KMS-11 (cell line): ENCODE data around the gene OCA2.

ENCODE experiments used
- H2AFZ ChIP-seq: fragments of 200-600 bp; sonication (generic); 2 replicates; pipeline ENCODE4 v1.6.1; 2016; ENCODE audit warnings: antibody characterized with exemption, mixed run types, low read depth
- H3K27ac ChIP-seq: fragments of 200-600 bp; sonication (generic); 2 replicates; pipeline ENCODE4 v1.6.1; 2016; ENCODE audit warnings: mild to moderate bottlenecking, mixed run types
- H3K27me3 ChIP-seq: fragments of 200-600 bp; sonication (generic); 2 replicates; pipeline ENCODE4 v1.6.1; 2017; ENCODE audit warnings: mild to moderate bottlenecking, low read depth, mixed run types, moderate library complexity; ENCODE audit not compliant: insufficient read depth
- H3K36me3 ChIP-seq: fragments of 200-600 bp; sonication (generic); 2 replicates; pipeline ENCODE4 v1.6.1; 2017; ENCODE audit warnings: mild to moderate bottlenecking, mixed run types; ENCODE audit not compliant: insufficient read depth
- H3K4me1 ChIP-seq: fragments of 200-600 bp; sonication (generic); 2 replicates; pipeline ENCODE4 v1.6.1; 2016; ENCODE audit warnings: mild to moderate bottlenecking, low read depth, mixed run types; ENCODE audit not compliant: poor library complexity, severe bottlenecking
- H3K4me2 ChIP-seq: fragments of 200-600 bp; sonication (generic); 2 replicates; pipeline ENCODE4 v1.7.0; 2016; ENCODE audit warnings: mild to moderate bottlenecking, mixed run types
- H3K4me3 ChIP-seq: fragments of 200-600 bp; sonication (generic); IDR thresholded peaks from 2 replicates; pipeline ENCODE4 v1.6.1; 2017; ENCODE audit warnings: low read depth, low read length, mixed read lengths; ENCODE audit not compliant: insufficient read depth
- H3K79me2 ChIP-seq: fragments of 200-600 bp; sonication (generic); 2 replicates; pipeline ENCODE4 v1.6.1; 2016; ENCODE audit warnings: low read depth, mixed run types; ENCODE audit not compliant: insufficient read depth
- H3K9ac ChIP-seq: fragments of 200-600 bp; sonication (generic); 2 replicates; pipeline ENCODE4 v1.6.1; 2016; ENCODE audit warnings: mild to moderate bottlenecking, mixed run types
- H4K20me1 ChIP-seq: fragments of 200-600 bp; sonication (generic); 2 replicates; pipeline ENCODE4 v1.6.1; 2016; ENCODE audit warnings: mild to moderate bottlenecking, mixed run types; ENCODE audit not compliant: insufficient read depth
- CTCF ChIP-seq: fragments of 200-600 bp; sonication (generic); conservative IDR thresholded peaks from 2 replicates; pipeline ENCODE4 v1.6.1; 2017; ENCODE audit warnings: low read depth, mild to moderate bottlenecking, antibody characterized with exemption, low read length, moderate library complexity, mixed read lengths

OCA2 gene

GRCh38 chr15:28133281-28133680 lies 34.2 kb upstream of the OCA2 start:
- H3K36me3 ChIP-seq: no peaks in the 10 kb centered on the region
- H2AFZ ChIP-seq: no peak overlapping the region
- H3K4me3 ChIP-seq: no peak overlapping the region
- peaks cover 18% of the 10 kb centered on the region for H3K4me1 ChIP-seq
- H3K27ac ChIP-seq: no peak overlapping the region
- TF ChIP-seq CTCF: no peak
- H3K79me2 ChIP-seq: no peaks in the 10 kb centered on the region
- H4K20me1 ChIP-seq: no peaks in the 10 kb centered on the region
- no peaks in the 10 kb centered on the region for H3K27me3 ChIP-seq
- H3K9ac ChIP-seq: no peak overlapping the region
- no peak overlapping the region for H3K4me2 ChIP-seq

- no peak overlapping the region for H3K27ac ChIP-seq
- peaks cover 18% of the 10 kb centered on the region for H3K4me1 ChIP-seq
- H4K20me1 ChIP-seq: no peaks in the 10 kb centered on the region
- no peaks in the 10 kb centered on the region for H3K36me3 ChIP-seq
- H2AFZ ChIP-seq: no peak overlapping the region
- no peaks in the 10 kb centered on the region for H3K79me2 ChIP-seq
- H3K9ac ChIP-seq: no peak overlapping the region
- TF ChIP-seq CTCF: no peak
- no peak overlapping the region for H3K4me3 ChIP-seq
- no peak overlapping the region for H3K4me2 ChIP-seq
- H3K27me3 ChIP-seq: no peaks in the 10 kb centered on the region
Measured at GRCh38 chr15:28132524-28133275, 33.6 kb upstream of the OCA2 start.

- Histone ChIP-seq H3K27me3 (no peaks in the 10 kb centered on the region), H3K79me2 (no peaks in the 10 kb centered on the region), H4K20me1 (no peaks in the 10 kb centered on the region), H3K36me3 (no peaks in the 10 kb centered on the region), H3K27ac (no peak overlapping the region), H2AFZ (no peak overlapping the region), H3K4me3 (no peak overlapping the region), H3K9ac (no peak overlapping the region), H3K4me1 (peaks cover 15% of the 10 kb centered on the region), H3K4me2 (no peak overlapping the region)
- no peak for TF ChIP-seq CTCF
Measured at GRCh38 chr15:28131946-28132345, 32.8 kb upstream of the OCA2 start.

- Histone ChIP-seq H3K4me1 (peaks cover 9% of the 10 kb centered on the region), H3K79me2 (no peaks in the 10 kb centered on the region), H3K36me3 (no peaks in the 10 kb centered on the region), H3K4me2 (no peak overlapping the region), H2AFZ (no peak overlapping the region), H3K27me3 (no peaks in the 10 kb centered on the region), H3K27ac (no peak overlapping the region), H3K4me3 (no peak overlapping the region), H4K20me1 (no peaks in the 10 kb centered on the region), H3K9ac (no peak overlapping the region)
- no peak for TF ChIP-seq CTCF
Measured at GRCh38 chr15:28131400-28131799, 32.3 kb upstream of the OCA2 start.
